Activated CD4-positive, alpha-beta T cell treated with anti-CD3 and anti-CD28 coated beads, Interleukin-2, amount 10 ng/mL, durations not matched to agents 24 days and 14 days (primary cell): ENCODE results near the gene CHST4. TPM values are rescaled to one million over a fixed set of nuclear protein-coding genes. Genes with fewer than 3 reads are reported as not detected.
"Not testable (repeated sequence)": the region's sequence is repeated elsewhere in the genome, so short reads cannot be mapped to it uniquely, and the experiment has no call there.

ENCODE experiments used
- DNase-seq: peaks from one replicate; pipeline ENCODE4 v3.0.0; 2022
- H3K27ac Mint-ChIP-seq: one replicate; pipeline ENCODE4 v1.8.0; 2022; ENCODE audit warnings: mild to moderate bottlenecking, mixed read lengths
- H3K27me3 Mint-ChIP-seq: one replicate; pipeline ENCODE4 v1.8.0; 2022; ENCODE audit warnings: mixed read lengths
- H3K36me3 Mint-ChIP-seq: one replicate; pipeline ENCODE4 v1.8.0; 2022; ENCODE audit warnings: low read depth, mild to moderate bottlenecking, mixed read lengths
- H3K4me1 Mint-ChIP-seq: one replicate; pipeline ENCODE4 v1.8.0; 2021; ENCODE audit warnings: mixed read lengths
- H3K4me3 Mint-ChIP-seq: one replicate; pipeline ENCODE4 v1.8.0; 2022; ENCODE audit warnings: mild to moderate bottlenecking, moderate library complexity, mixed read lengths
- H3K9me3 Mint-ChIP-seq: one replicate; pipeline ENCODE4 v1.8.0; 2021; ENCODE audit warnings: mixed read lengths
- intact Hi-C: fragments of 100-400 bp; cut with micrococcal nuclease; formaldehyde crosslinking; loops from one replicate; pipeline ENCODE4 v1.15.1; 2023
- total RNA-seq: library from RNA; stranded (reverse); gene quantifications from 2 replicates; pipeline ENCODE4 v1.2.3, GENCODE V29; 2022

CHST4 gene
- total RNA-seq, 1 donor from 2014 or later: not detected

- Mint-ChIP-seq H3K27me3 (no peaks in the 10 kb centered on the region), H3K4me1 (no peaks in the 10 kb centered on the region), H3K9me3 (no peaks in the 10 kb centered on the region), H3K27ac (no peak overlapping the region), H3K36me3 (no peaks in the 10 kb centered on the region), H3K4me3 (no peak overlapping the region)
- intact Hi-C loops: no loop called here
- DNase-seq: no peak
Observed at GRCh38 chr16:71500964-71501363, 25.3 kb upstream of the CHST4 start.

GRCh38 chr16:71501547-71501946 lies 24.7 kb upstream of the CHST4 start:
- Mint-ChIP-seq H3K27me3 (no peaks in the 10 kb centered on the region), H3K36me3 (no peaks in the 10 kb centered on the region), H3K4me3 (no peak overlapping the region), H3K27ac (no peak overlapping the region), H3K4me1 (no peaks in the 10 kb centered on the region), H3K9me3 (no peaks in the 10 kb centered on the region)
- DNase-seq: no peak
- intact Hi-C loops: no loop called here

- intact Hi-C loops, H3K27ac Mint-ChIP-seq, DNase-seq, H3K4me1 Mint-ChIP-seq, H3K9me3 Mint-ChIP-seq, H3K4me3 Mint-ChIP-seq, H3K36me3 Mint-ChIP-seq: not testable (repeated sequence)
- peaks cover 11% of the 10 kb centered on the region for H3K27me3 Mint-ChIP-seq
Observed at GRCh38 chr16:71504051-71504450, 22.2 kb upstream of the CHST4 start.

GRCh38 chr16:71504901-71505300 lies 21.3 kb upstream of the CHST4 start:
- Mint-ChIP-seq H3K4me3 (no peak overlapping the region), H3K4me1 (no peaks in the 10 kb centered on the region), H3K27me3 (peaks cover 13% of the 10 kb centered on the region), H3K27ac (no peak overlapping the region), H3K9me3 (no peaks in the 10 kb centered on the region), H3K36me3 (no peaks in the 10 kb centered on the region)
- intact Hi-C loops: no loop called here
- no peak for DNase-seq

GRCh38 chr16:71507061-71507460 lies 19.2 kb upstream of the CHST4 start:
- Mint-ChIP-seq H3K27ac (no peak overlapping the region), H3K27me3 (peaks cover 13% of the 10 kb centered on the region), H3K4me3 (no peak overlapping the region), H3K9me3 (no peaks in the 10 kb centered on the region), H3K4me1 (no peaks in the 10 kb centered on the region), H3K36me3 (no peaks in the 10 kb centered on the region)
- intact Hi-C loops: no loop called here
- no peak for DNase-seq

- Mint-ChIP-seq H3K4me1 (no peaks in the 10 kb centered on the region), H3K27me3 (peaks cover 5% of the 10 kb centered on the region), H3K27ac (no peak overlapping the region), H3K4me3 (no peak overlapping the region), H3K36me3 (no peaks in the 10 kb centered on the region), H3K9me3 (no peaks in the 10 kb centered on the region)
- no peak for DNase-seq
- intact Hi-C loops: no loop called here
Observed at GRCh38 chr16:71513302-71513701, 12.9 kb upstream of the CHST4 start.

GRCh38 chr16:71514476-71514875 lies 11.8 kb upstream of the CHST4 start:
- intact Hi-C loops: no loop called here
- Mint-ChIP-seq H3K27ac (no peak overlapping the region), H3K27me3 (peaks cover under 1% of the 10 kb centered on the region), H3K9me3 (no peaks in the 10 kb centered on the region), H3K4me1 (no peaks in the 10 kb centered on the region), H3K36me3 (no peaks in the 10 kb centered on the region), H3K4me3 (no peak overlapping the region)
- DNase-seq: no peak

- no peak for DNase-seq
- H3K27me3 Mint-ChIP-seq: no peaks in the 10 kb centered on the region
- no peak overlapping the region for H3K4me3 Mint-ChIP-seq
- intact Hi-C loops: no loop called here
- H3K9me3 Mint-ChIP-seq: no peaks in the 10 kb centered on the region
- no peaks in the 10 kb centered on the region for H3K4me1 Mint-ChIP-seq
- no peak overlapping the region for H3K27ac Mint-ChIP-seq
- H3K36me3 Mint-ChIP-seq: no peaks in the 10 kb centered on the region
Observed at GRCh38 chr16:71515026-71515425, 11.2 kb upstream of the CHST4 start.

GRCh38 chr16:71520550-71520949 lies 5.7 kb upstream of the CHST4 start:
- Mint-ChIP-seq H3K27ac (no peak overlapping the region), H3K4me1 (no peaks in the 10 kb centered on the region), H3K36me3 (no peaks in the 10 kb centered on the region), H3K27me3 (peaks cover 10% of the 10 kb centered on the region), H3K9me3 (no peaks in the 10 kb centered on the region), H3K4me3 (no peak overlapping the region)
- intact Hi-C loops: no loop called here
- DNase-seq: no peak

- DNase-seq: no peak
- H3K9me3 Mint-ChIP-seq: no peaks in the 10 kb centered on the region
- peaks cover 22% of the 10 kb centered on the region for H3K27me3 Mint-ChIP-seq
- H3K4me1 Mint-ChIP-seq: peaks cover 3% of the 10 kb centered on the region
- no peaks in the 10 kb centered on the region for H3K36me3 Mint-ChIP-seq
- no peak overlapping the region for H3K27ac Mint-ChIP-seq
- intact Hi-C loops: no loop called here
- H3K4me3 Mint-ChIP-seq: no peak overlapping the region
Observed at GRCh38 chr16:71524566-71525553, 1.4 kb upstream of the CHST4 start.

GRCh38 chr16:71528257-71528656 lies 2.0 kb downstream of the CHST4 start:
- DNase-seq: no peak
- H3K36me3 Mint-ChIP-seq: no peaks in the 10 kb centered on the region
- peaks cover 20% of the 10 kb centered on the region for H3K27me3 Mint-ChIP-seq
- H3K4me1 Mint-ChIP-seq: peaks cover 3% of the 10 kb centered on the region
- H3K4me3 Mint-ChIP-seq: no peak overlapping the region
- no peak overlapping the region for H3K27ac Mint-ChIP-seq
- intact Hi-C loops: no loop called here
- no peaks in the 10 kb centered on the region for H3K9me3 Mint-ChIP-seq

GRCh38 chr16:71528863-71529262 lies 2.6 kb downstream of the CHST4 start:
- Mint-ChIP-seq H3K4me3 (no peak overlapping the region), H3K27me3 (peaks cover 18% of the 10 kb centered on the region), H3K27ac (no peak overlapping the region), H3K4me1 (peaks cover 3% of the 10 kb centered on the region), H3K9me3 (no peaks in the 10 kb centered on the region), H3K36me3 (no peaks in the 10 kb centered on the region)
- DNase-seq: no peak
- intact Hi-C loops: no loop called here

GRCh38 chr16:71532366-71532765 lies 6.1 kb downstream of the CHST4 start:
- no peaks in the 10 kb centered on the region for H3K9me3 Mint-ChIP-seq
- intact Hi-C loops: no loop called here
- no peaks in the 10 kb centered on the region for H3K36me3 Mint-ChIP-seq

GRCh38 chr16:71536752-71537499 lies 10.7 kb downstream of the CHST4 start:
- Mint-ChIP-seq H3K27ac (no peak overlapping the region), H3K36me3 (no peaks in the 10 kb centered on the region), H3K9me3 (no peaks in the 10 kb centered on the region), H3K4me3 (no peak overlapping the region), H3K27me3 (peaks cover 6% of the 10 kb centered on the region), H3K4me1 (no peaks in the 10 kb centered on the region)
- DNase-seq: no peak
- intact Hi-C loops: loop anchor here (2.0 kb wide), 1 partner anchor 124 kb away; no protein-coding TSS in a partner anchor

More at GRCh38 chr16:71532366-71532765, 6.1 kb downstream of the CHST4 start:
- no peak overlapping the region for H3K4me3 Mint-ChIP-seq
- H3K27ac Mint-ChIP-seq: no peak overlapping the region
- peaks cover 4% of the 10 kb centered on the region for H3K27me3 Mint-ChIP-seq
- DNase-seq: no peak
- H3K4me1 Mint-ChIP-seq: no peaks in the 10 kb centered on the region
